ENCODE data around the gene SNRPA1.

- TF ChIP-seq CTCF (conservative IDR thresholded peaks at IDR 0.05) (no peak), ZFX (IDR thresholded peaks at IDR 0.05) (no peak)
Measured at GRCh38 chr15:101246824-101247745, 48.0 kb downstream of the SNRPA1 start.
